HG03469 (cell line): ENCODE data around the gene GAGE12H.
"Not testable (repeated sequence)": the region's sequence is repeated elsewhere in the genome, so short reads cannot be mapped to it uniquely, and the experiment has no call there.

Experiments used
- ATAC-seq: cut with Tn5 transposase; IDR thresholded peaks from one replicate; pipeline ENCODE4 v1.9.1; 2021; ENCODE audit warnings: mild to moderate bottlenecking, moderate library complexity, moderate number of reproducible peaks; ENCODE audit not compliant: unreplicated experiment

Gene GAGE12H, protein sequence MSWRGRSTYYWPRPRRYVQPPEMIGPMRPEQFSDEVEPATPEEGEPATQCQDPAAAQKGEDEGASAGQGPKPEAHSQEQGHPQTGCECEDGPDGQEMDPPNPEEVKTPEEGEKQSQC

GRCh38 chrX:49579649-49580048, at the start of gene GAGE12H:
Gene GAGE12H, plus strand, starts transcription at chrX:49579949. Its CDS starts 1,155 bp downstream, at chrX:49581104.
- not testable (repeated sequence) for ATAC-seq

DNA sequence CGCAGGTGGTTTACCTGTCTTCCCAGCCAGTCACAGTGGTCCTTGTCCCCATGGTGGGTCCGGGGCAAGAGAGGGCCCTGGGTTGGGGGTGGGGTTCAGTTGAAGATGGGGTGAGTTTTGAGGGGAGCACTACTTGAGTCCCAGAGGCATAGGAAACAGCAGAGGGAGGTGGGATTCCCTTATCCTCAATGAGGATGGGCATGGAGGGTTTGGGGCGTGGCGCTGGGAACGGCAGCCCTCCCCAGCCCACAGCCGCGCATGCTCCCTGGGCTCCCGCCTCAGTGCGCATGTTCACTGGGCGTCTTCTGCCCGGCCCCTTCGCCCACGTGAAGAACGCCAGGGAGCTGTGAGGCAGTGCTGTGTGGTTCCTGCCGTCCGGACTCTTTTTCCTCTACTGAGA, 47.9 kb upstream of the GAGE12H start, which contains the start of gene GAGE12C:
Gene GAGE12C (plus strand): TSS at position 301 of the 400 bp plus-strand sequence. CDS start 1,155 bp downstream, outside the sequence.
- not testable (repeated sequence) for ATAC-seq

DNA sequence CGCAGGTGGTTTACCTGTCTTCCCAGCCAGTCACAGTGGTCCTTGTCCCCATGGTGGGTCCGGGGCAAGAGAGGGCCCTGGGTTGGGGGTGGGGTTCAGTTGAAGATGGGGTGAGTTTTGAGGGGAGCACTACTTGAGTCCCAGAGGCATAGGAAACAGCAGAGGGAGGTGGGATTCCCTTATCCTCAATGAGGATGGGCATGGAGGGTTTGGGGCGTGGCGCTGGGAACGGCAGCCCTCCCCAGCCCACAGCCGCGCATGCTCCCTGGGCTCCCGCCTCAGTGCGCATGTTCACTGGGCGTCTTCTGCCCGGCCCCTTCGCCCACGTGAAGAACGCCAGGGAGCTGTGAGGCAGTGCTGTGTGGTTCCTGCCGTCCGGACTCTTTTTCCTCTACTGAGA, 38.3 kb upstream of the GAGE12H start, which contains the start of gene GAGE12D:
Gene GAGE12D (plus strand): TSS at position 301 of the 400 bp plus-strand sequence. CDS start 1,155 bp downstream, outside the sequence.
- ATAC-seq, result not testable (repeated sequence)

- ATAC-seq, result not testable (repeated sequence)
Observed at GRCh38 chrX:49550989-49551388, 28.8 kb upstream of the GAGE12H start, which contains the start of gene GAGE12E. Gene GAGE12E, plus strand, starts transcription at chrX:49551289. Its CDS starts 1,155 bp downstream, at chrX:49552444.

DNA sequence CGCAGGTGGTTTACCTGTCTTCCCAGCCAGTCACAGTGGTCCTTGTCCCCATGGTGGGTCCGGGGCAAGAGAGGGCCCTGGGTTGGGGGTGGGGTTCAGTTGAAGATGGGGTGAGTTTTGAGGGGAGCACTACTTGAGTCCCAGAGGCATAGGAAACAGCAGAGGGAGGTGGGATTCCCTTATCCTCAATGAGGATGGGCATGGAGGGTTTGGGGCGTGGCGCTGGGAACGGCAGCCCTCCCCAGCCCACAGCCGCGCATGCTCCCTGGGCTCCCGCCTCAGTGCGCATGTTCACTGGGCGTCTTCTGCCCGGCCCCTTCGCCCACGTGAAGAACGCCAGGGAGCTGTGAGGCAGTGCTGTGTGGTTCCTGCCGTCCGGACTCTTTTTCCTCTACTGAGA, 19.2 kb upstream of the GAGE12H start, which contains the start of gene GAGE12F:
Gene GAGE12F (plus strand): TSS at position 301 of the 400 bp plus-strand sequence. CDS start 1,155 bp downstream, outside the sequence.
- ATAC-seq, result not testable (repeated sequence)

DNA sequence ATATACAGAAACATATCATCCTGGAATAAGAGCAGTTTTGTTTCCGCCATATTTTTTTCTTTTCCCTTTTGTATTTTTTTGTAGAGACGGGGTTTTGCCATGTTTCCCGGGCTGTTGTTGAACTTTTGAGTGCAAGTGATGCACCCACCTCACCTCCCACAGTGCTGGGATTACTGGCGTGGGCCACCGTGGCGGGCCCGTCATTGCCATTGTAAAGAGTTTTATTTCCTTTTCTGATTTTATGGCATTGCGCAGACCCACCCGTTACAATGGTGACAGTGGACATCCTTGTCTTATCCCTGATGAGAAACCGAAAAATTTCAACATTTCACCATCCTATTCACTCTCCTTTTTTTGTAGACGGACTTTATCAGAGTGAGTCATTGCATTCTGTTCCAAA, 11.0 kb upstream of the GAGE12H start:
- not testable (repeated sequence) for ATAC-seq

DNA sequence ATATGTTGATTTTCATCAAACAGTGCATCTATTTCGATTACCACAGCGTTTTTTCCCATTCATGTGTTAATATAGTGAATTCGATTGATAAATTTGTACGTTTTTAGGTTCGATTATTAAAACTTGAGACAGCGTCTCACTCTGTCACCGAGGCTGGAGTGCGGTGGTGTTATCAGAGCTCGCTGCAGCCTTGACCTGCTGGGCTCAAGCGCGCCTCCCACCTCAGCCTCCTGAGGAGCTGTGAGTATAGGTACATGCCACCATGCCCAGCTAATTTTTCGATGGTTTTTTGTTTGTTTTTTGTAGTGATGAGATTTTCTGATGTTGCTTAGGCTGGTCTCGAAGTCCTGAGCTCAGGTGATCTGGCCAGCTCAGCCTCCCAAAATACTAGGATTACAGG, 10.6 kb upstream of the GAGE12H start:
- not testable (repeated sequence) for ATAC-seq

- ATAC-seq, result not testable (repeated sequence)
Observed at GRCh38 chrX:49570100-49570499, 9.6 kb upstream of the GAGE12H start, which contains the start of gene GAGE12G. Gene GAGE12G, plus strand, starts transcription at chrX:49570400. Its CDS starts 1,155 bp downstream, at chrX:49571555.

- not testable (repeated sequence) for ATAC-seq
Observed at GRCh38 chrX:49589196-49589595, 9.4 kb downstream of the GAGE12H start, which contains the start of gene GAGE2A. Gene GAGE2A, plus strand, starts transcription at chrX:49589496. Its CDS starts 1,155 bp downstream, at chrX:49590651.

GRCh38 chrX:49589769-49590478, 10.2 kb downstream of the GAGE12H start:
- not testable (repeated sequence) for ATAC-seq

GRCh38 chrX:49590488-49590887, 10.7 kb downstream of the GAGE12H start:
- ATAC-seq, result not testable (repeated sequence)

DNA sequence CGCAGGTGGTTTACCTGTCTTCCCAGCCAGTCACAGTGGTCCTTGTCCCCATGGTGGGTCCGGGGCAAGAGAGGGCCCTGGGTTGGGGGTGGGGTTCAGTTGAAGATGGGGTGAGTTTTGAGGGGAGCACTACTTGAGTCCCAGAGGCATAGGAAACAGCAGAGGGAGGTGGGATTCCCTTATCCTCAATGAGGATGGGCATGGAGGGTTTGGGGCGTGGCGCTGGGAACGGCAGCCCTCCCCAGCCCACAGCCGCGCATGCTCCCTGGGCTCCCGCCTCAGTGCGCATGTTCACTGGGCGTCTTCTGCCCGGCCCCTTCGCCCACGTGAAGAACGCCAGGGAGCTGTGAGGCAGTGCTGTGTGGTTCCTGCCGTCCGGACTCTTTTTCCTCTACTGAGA, 19.0 kb downstream of the GAGE12H start, which contains the start of gene GAGE1:
Gene GAGE1 (plus strand): TSS at position 301 of the 400 bp plus-strand sequence. CDS start 1,155 bp downstream, outside the sequence.
- not testable (repeated sequence) for ATAC-seq

- ATAC-seq, result no peak
Observed at GRCh38 chrX:49610718-49611310, 31.1 kb downstream of the GAGE12H start.

DNA sequence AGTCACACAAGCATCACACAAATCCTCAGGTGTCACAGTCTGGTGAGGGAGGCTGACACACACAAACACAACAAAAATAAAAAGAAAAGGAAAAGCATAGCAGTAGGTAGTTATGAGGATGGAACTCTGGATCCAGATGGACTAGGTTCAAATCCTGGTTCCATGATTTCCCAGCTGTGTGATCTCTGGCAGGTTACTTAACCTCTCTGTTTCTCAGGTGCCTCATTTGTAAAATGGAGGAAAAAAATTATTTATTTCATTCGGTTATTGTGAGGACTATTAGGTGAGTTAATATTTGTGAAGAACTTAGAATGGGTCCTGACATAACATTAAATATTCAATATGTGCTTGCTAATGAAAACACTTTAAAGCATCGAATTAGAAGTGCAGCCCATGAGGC, 38.8 kb downstream of the GAGE12H start:
- ATAC-seq, result no peak

GRCh38 chrX:49627086-49627777, 47.5 kb downstream of the GAGE12H start:
- ATAC-seq, result no peak
